ENCODE measurements around the gene TMEM50B.

DNA sequence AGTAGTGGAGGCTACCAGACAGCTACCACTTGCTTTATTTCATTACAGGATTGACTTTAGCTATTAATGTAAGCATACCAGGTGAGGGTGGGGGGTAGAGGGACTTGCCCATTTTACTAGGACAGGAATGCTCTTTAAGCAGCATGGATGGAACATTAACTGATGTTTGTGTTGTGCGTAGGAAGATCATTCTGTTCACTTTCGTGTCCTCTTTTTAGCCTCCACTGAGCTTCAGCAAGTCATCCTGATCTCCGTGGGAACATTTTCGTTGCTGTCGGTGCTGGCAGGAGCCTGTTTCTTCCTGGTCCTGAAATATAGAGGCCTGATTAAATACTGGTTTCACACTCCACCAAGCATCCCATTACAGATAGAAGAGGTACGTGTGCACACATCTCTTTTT is 47.3 kb downstream of the TMEM50B start:
- TF ChIP-seq JUN (IDR thresholded peaks at IDR 0.05; ENCODE audit: low read depth, low read length) (no peak), SIN3A (conservative IDR thresholded peaks at IDR 0.05 in 1 of 2, IDR thresholded peaks at IDR 0.05 in 1 of 2; ENCODE audit: low read depth in 1 of 2, low read length in 2 of 2) (no peak), RAD21 (IDR thresholded peaks at IDR 0.05 in 1 of 2, conservative IDR thresholded peaks at IDR 0.05 in 1 of 2; ENCODE audit: low read depth in 2 of 2, low read length in 2 of 2) (no peak), POLR2A (IDR thresholded peaks at IDR 0.05; ENCODE audit: control extremely low read depth in 1 of 2, low read depth in 2 of 2, low read length in 2 of 2) (no peak), RBBP5 (IDR thresholded peaks at IDR 0.05; ENCODE audit: borderline replicate concordance, low read depth, low read length) (no peak), RFX5 (IDR thresholded peaks at IDR 0.05; ENCODE audit: borderline replicate concordance, low read depth, low read length) (no peak), ZNF274 (IDR thresholded peaks at IDR 0.05; ENCODE audit: borderline replicate concordance, extremely low read depth, low read length) (no peak), NANOG (IDR thresholded peaks at IDR 0.05; ENCODE audit: insufficient read depth, low read depth, low read length, poor library complexity, severe bottlenecking) (no peak), GABPA (IDR thresholded peaks at IDR 0.05; ENCODE audit: borderline replicate concordance, insufficient read depth, low read length) (no peak), CEBPB (IDR thresholded peaks at IDR 0.05; ENCODE audit: low read depth, low read length) (no peak)
- TF ChIP-seq, protein P1, sequence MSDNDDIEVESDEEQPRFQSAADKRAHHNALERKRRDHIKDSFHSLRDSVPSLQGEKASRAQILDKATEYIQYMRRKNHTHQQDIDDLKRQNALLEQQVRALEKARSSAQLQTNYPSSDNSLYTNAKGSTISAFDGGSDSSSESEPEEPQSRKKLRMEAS (IDR thresholded peaks at IDR 0.05), result no peak
- TF ChIP-seq, protein P2, sequence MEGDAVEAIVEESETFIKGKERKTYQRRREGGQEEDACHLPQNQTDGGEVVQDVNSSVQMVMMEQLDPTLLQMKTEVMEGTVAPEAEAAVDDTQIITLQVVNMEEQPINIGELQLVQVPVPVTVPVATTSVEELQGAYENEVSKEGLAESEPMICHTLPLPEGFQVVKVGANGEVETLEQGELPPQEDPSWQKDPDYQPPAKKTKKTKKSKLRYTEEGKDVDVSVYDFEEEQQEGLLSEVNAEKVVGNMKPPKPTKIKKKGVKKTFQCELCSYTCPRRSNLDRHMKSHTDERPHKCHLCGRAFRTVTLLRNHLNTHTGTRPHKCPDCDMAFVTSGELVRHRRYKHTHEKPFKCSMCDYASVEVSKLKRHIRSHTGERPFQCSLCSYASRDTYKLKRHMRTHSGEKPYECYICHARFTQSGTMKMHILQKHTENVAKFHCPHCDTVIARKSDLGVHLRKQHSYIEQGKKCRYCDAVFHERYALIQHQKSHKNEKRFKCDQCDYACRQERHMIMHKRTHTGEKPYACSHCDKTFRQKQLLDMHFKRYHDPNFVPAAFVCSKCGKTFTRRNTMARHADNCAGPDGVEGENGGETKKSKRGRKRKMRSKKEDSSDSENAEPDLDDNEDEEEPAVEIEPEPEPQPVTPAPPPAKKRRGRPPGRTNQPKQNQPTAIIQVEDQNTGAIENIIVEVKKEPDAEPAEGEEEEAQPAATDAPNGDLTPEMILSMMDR (IDR thresholded peaks at IDR 0.05; ENCODE audit: control extremely low read depth in 1 of 3, insufficient read depth in 1 of 3, low read depth in 1 of 3, low read length in 3 of 3), result no peak
